Osteocyte (in vitro differentiated cells): ENCODE measurements around the gene SLC26A11. TPM values are rescaled to one million over a fixed set of nuclear protein-coding genes. Genes with fewer than 3 reads are reported as not detected.

Source experiments
- DNase-seq: peaks from one replicate; pipeline ENCODE4 v3.0.0; 2021; ENCODE audit warnings: mixed read lengths; ENCODE audit not compliant: unreplicated experiment; ENCODE audit errors: extremely low spot score
- H3K27ac Mint-ChIP-seq: one replicate; pipeline ENCODE4 v1.8.0; 2021; ENCODE audit warnings: mild to moderate bottlenecking, mixed read lengths; ENCODE audit not compliant: unreplicated experiment
- H3K27me3 Mint-ChIP-seq: one replicate; pipeline ENCODE4 v1.8.0; 2021; ENCODE audit warnings: mixed read lengths; ENCODE audit not compliant: unreplicated experiment
- H3K36me3 Mint-ChIP-seq: one replicate; pipeline ENCODE4 v1.8.0; 2021; ENCODE audit warnings: mixed read lengths; ENCODE audit not compliant: unreplicated experiment
- H3K4me1 Mint-ChIP-seq: one replicate; pipeline ENCODE4 v1.8.0; 2021; ENCODE audit warnings: mixed read lengths; ENCODE audit not compliant: unreplicated experiment
- H3K4me3 Mint-ChIP-seq: one replicate; pipeline ENCODE4 v1.8.0; 2021; ENCODE audit warnings: mild to moderate bottlenecking, moderate library complexity, mixed read lengths; ENCODE audit not compliant: unreplicated experiment
- H3K9me3 Mint-ChIP-seq: one replicate; pipeline ENCODE4 v1.8.0; 2021; ENCODE audit warnings: mixed read lengths; ENCODE audit not compliant: unreplicated experiment
- CTCF ChIP-seq: fragments of 200-600 bp; sonication (generic); IDR thresholded peaks from 2 replicates; pipeline ENCODE4 v1.5.0; 2021; ENCODE audit warnings: antibody characterized with exemption, mild to moderate bottlenecking, moderate library complexity
- total RNA-seq: library from RNA; stranded (reverse); gene quantifications from 2 replicates; pipeline ENCODE4 v1.2.1, GENCODE V29; 2021

SLC26A11 gene
- total RNA-seq, 1 donor from 2014 or later: 34.7 TPM

GRCh38 chr17:80267391-80267790 lies 47.2 kb downstream of the SLC26A11 start:
- TF ChIP-seq CTCF: no peak
- Mint-ChIP-seq H3K27me3 (no peaks in the 10 kb centered on the region), H3K4me1 (peaks cover 12% of the 10 kb centered on the region), H3K27ac (no peak overlapping the region), H3K4me3 (no peak overlapping the region), H3K9me3 (no peaks in the 10 kb centered on the region), H3K36me3 (peaks cover 22% of the 10 kb centered on the region)
- DNase-seq: no peak

GRCh38 chr17:80268427-80268826 lies 48.2 kb downstream of the SLC26A11 start:
- peaks cover 6% of the 10 kb centered on the region for H3K4me1 Mint-ChIP-seq
- no peak for TF ChIP-seq CTCF
- no peaks in the 10 kb centered on the region for H3K27me3 Mint-ChIP-seq
- DNase-seq: no peak
- H3K4me3 Mint-ChIP-seq: no peak overlapping the region
- H3K36me3 Mint-ChIP-seq: peaks cover 22% of the 10 kb centered on the region
- H3K27ac Mint-ChIP-seq: no peak overlapping the region
- H3K9me3 Mint-ChIP-seq: no peaks in the 10 kb centered on the region

- TF ChIP-seq CTCF: no peak
- Mint-ChIP-seq H3K27me3 (no peaks in the 10 kb centered on the region), H3K36me3 (peaks cover 23% of the 10 kb centered on the region), H3K9me3 (no peaks in the 10 kb centered on the region), H3K4me1 (peaks cover 5% of the 10 kb centered on the region), H3K27ac (no peak overlapping the region), H3K4me3 (no peak overlapping the region)
- DNase-seq: no peak
These were observed 49.2 kb downstream of the SLC26A11 start for GRCh38 chr17:80269405-80269807.

- H3K4me3 Mint-ChIP-seq: no peak overlapping the region
- H3K27me3 Mint-ChIP-seq: no peaks in the 10 kb centered on the region
- no peak for TF ChIP-seq CTCF
- H3K4me1 Mint-ChIP-seq: peaks cover 5% of the 10 kb centered on the region
- no peaks in the 10 kb centered on the region for H3K9me3 Mint-ChIP-seq
- no peak for DNase-seq
- no peak overlapping the region for H3K27ac Mint-ChIP-seq
- H3K36me3 Mint-ChIP-seq: peaks cover 17% of the 10 kb centered on the region
These were observed 49.9 kb downstream of the SLC26A11 start for GRCh38 chr17:80270104-80270503.

GRCh38 chr17:80270836-80271235 lies 50.6 kb downstream of the SLC26A11 start:
- H3K27me3 Mint-ChIP-seq: no peaks in the 10 kb centered on the region
- H3K27ac Mint-ChIP-seq: peak overlapping the region; percentile 36
- no peak for TF ChIP-seq CTCF
- H3K4me1 Mint-ChIP-seq: peaks cover 5% of the 10 kb centered on the region
- DNase-seq: no peak
- H3K9me3 Mint-ChIP-seq: no peaks in the 10 kb centered on the region
- H3K4me3 Mint-ChIP-seq: no peak overlapping the region
- H3K36me3 Mint-ChIP-seq: peaks cover 12% of the 10 kb centered on the region
